GM19372 (cell line): ENCODE data around the gene IZUMO4.

Experiments used
- ATAC-seq: cut with Tn5 transposase; IDR thresholded peaks from one replicate; pipeline ENCODE4 v1.9.1; 2021; ENCODE audit warnings: mild to moderate bottlenecking, low read depth, moderate library complexity; ENCODE audit not compliant: unreplicated experiment

Gene IZUMO4

DNA sequence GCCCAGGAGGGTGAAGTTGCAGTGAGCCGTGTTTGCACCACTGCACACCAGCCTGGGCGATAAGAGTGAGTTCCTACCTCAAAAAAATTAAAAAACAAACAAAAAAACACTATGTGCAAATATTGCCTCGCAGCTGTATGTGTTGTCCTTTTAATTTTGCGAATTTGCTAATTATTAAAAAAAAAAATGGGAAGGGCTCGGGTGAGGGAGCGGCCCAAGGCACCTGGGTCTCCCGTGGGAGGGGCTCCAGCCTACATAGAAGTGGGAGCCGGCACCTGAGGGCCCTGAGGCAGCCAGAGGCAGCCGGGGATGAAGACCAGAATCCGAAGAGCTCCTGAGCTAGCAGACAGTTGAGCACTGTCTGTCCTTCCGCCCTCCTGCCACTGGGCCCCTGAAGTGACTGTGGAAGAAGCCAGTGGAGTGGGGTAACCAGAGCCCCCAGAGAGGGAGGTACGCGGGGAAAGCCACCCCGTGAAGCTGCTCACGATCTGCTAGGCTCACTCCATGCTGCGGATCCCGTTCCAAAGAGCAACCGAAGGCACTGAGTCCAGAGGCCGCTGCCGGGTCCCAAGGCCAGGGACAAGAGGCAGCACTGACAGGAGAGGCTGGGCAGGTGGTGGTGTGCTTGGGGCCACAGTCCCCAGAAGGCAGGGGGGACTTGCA is 6.5 kb downstream of the IZUMO4 start:
- ATAC-seq: no peak

DNA sequence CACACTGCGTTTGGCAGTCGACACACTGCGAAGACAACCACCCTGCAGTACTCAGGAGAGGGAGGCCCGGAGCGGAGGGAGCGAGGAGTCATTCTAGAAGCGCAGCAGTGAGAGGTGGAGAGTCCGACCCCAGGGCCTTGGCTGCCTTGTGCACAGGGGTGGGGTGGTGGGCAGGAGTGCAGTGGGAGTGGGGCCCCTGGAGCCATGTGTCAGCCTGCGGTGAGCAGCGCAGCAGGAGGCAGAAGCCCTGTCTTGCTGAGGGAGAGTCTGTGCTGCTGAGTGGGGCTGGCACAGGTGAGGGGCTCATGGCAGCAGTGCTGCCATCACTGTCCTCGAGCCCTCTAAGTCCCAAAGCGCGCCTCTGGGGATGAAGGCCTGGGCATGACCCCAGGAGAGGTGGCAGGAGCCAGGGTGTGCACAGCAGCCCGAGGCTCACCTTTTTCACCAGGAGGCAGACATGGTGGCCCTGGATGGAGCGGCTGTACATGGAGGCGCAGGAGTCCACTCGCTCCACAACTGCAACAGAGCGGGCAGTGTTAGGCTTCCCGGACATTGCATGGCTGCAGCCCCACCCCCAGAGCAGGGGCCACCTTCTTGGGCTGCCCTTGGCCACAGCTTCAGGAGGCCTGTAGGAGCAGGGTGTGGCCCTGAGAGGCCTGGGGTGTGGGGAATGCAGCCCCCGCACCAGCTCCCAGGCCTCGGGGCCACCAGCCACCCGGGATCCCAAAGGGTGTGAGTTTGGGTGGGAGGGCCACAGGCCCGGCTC is 11.7 kb downstream of the IZUMO4 start:
- no peak for ATAC-seq

DNA sequence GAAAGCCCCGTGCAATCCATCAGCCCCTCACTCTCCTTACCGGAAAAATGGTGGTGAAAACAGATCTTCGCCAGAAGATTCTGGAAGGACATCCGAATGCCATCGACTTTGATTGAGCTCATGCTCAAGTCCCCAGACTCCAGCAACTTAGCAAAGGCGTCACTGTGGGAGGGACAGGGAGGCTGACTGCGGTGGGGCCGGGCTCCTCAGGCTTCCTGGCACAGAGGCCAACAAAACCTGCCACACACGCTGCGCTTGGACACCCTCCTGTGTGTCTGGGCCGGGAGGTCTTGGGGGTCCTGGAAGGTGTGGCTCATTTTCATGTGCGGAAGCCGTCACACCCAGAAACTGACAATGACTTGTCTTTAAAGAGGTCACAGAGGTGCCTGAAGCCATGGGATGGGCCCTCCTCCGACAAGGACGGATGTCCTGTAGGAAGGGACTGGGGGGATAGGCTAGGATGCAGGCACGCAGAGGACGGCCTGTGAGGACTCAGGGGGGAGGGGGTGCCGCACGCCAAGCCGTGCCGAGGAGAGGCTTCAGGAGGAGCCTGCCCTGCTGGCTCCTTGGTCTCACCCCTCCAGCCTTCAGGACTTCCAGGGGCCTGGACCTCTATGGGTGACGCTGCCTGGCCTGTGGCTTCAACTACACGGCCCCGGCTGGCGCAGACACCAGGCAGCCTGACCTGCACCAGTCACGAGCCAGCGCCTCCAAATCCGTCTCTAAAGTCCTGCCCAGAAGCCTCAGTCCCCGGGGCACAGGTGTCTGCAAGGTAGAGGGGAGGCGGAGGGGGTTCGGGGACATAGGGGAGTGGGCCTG is 12.5 kb downstream of the IZUMO4 start:
- no peak for ATAC-seq

DNA sequence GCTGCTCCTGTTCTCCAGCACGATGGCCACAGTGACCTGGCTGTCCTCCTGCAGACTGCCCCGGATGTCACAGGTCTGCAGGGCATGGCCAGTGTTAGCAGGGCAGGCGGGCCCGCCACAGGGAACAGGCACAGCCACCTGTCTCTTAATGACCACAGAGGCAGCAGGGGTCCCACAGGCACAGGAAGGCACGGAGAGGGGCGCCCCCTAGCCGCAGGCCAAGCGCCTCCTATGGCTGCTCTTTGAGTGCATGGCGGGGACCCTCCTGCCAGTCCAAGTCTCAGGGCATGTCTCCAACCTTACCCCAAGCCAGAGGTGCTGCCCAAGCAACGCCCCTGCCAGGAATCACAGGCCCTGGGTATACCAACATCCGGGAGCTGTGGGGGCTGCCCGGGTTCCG is 14.1 kb downstream of the IZUMO4 start:
- ATAC-seq: no peak

DNA sequence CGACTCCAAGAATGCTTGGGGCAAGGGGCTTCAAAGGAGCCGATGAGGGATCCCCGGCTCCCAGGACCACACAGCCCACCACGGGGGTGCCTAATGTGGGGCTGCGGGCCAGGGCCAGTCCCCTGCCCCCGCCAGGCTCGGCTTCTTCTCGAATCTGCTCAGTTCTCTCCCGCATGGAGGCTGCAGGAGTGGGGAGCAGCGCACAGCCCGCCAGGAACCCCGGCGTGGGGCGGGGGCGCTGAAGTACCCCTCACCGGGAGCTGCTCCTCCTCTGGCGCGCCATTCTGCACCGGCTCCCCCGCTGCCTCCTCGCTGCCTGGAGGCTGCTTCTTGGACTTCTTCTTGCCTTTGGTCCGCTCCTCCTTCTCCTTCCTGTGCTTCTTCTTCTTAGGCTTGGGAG is 14.7 kb downstream of the IZUMO4 start:
- ATAC-seq: no peak

DNA sequence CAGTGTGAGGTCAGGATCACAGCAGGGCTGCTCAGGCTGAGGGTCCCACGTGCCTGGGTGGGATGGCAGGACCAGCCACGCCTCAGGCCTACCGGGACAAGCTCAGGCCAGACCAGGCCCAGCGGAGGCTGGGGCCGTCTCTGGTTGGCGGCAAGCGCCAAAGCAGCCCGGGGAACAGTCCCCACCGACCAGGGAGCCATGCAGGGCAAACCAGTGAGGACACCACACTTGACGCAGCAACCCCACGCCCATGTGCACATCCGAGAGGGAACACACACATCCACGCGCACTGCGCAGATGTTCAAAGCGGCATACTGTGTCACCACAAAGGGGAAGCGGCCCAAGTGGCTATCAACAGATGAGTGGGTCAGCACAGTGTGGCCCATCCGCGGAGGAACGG is 15.2 kb downstream of the IZUMO4 start:
- no peak for ATAC-seq

DNA sequence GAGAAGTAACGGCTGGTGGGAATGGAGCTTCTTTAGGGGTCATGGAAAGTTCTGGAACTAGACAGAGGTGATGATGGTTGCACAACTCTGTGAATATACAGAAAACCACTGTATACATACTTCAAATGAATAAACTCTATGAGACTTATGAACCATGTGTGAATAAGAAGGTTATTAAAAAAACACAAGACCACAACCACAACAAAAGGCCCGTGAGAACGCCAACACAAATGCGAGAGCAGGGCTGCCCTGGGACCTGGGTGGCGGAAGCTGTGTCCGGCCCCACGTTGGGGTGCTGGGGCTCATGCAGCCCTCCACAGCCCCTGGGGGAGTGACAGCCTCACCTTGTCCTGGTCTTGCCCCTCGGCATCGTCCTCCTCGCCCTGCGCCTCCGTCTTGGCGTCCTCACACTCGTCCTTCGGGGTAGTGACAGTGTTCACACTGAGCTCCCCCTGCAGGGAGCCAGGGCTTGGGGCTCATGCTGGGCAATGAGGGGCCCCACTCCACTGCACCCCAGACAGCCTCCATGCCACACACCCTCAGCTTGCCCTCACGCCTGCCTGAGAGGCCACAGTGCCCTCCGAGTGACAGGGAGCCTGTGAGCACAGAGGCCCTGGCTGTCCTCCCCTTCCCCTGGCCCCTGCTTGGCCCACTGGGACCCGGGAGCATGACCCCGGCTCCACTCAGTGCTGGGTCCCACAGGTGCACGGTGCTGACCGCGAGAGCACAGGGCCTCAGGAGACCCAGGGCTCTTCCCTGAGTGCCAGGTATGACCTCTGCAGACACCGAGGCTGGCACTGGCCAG is 16.0 kb downstream of the IZUMO4 start:
- no peak for ATAC-seq

DNA sequence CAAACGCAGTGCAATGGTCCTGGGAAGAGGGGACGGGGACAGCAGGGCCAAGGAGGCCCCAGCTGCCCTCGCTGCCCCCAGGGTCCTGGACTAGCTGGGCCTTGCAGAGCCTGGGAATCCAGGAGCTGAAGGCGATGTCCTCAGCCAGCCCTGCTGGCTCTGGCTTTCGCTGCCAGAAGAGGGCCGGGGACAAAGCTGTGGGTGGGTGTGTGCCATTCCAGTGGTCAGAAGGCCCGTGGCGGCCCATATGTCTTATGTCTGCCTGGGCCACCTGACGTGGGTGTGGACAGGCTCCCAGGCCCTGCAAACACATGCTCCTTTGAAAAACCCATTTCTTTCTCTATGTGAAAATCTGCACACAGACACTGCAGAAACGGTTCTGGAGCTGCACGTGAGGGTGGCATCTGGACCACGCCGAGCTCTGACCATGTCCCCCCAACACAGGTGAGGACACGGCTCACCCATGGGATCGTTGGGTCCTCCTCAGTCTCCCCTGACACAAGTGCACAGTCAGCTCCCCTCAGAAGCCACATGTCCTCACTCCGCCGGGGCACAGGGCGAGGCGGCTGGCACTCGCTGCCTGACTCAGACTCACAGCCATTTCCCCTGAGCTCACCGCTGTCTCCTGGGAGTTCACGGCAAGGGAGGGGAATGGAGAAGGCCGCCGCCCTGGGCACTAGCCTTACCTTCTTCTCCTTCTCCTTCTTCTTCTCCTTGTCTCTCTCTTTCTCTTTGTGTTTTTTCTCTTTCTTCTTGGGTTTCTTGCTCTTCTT is 16.9 kb downstream of the IZUMO4 start:
- ATAC-seq: no peak

DNA sequence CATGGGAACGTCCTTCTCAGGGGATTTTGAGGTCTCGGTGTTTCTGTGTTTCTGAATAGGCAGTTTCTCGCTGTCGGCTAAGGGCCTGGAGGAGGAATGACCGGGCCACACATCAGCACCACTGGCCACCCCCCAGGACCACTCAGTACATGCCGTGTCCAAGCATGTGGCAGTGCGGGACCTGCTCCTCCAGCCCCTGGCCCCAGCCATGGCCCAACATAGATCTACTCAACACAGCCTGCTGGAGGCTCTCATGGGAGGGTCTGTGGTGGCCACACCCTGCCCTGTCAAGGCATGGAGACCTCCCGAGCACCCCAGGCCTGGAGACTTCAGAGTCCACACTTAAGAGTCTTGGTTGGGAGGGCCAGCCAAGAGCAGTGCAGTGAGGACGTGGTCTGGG is 17.5 kb downstream of the IZUMO4 start:
- no peak for ATAC-seq

DNA sequence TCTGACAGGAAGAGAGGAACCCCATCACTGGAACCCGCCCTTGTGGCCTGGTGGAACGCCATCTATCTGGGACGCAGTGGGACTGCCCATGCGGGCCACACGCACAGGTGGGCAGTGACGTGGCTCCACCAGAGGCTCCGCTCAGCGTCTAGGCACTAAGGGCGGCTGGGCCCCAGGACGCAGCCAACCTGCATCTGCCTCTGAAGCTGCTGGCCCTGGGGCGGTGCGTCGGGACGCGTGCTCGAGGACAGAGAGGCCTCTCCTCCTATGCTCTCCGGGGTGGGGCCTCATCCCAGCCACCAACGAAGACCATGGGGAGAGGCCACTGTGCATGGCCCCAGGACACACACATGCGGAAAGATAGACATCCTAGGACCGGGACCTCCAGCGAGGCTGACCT is 18.1 kb downstream of the IZUMO4 start:
- ATAC-seq: no peak

DNA sequence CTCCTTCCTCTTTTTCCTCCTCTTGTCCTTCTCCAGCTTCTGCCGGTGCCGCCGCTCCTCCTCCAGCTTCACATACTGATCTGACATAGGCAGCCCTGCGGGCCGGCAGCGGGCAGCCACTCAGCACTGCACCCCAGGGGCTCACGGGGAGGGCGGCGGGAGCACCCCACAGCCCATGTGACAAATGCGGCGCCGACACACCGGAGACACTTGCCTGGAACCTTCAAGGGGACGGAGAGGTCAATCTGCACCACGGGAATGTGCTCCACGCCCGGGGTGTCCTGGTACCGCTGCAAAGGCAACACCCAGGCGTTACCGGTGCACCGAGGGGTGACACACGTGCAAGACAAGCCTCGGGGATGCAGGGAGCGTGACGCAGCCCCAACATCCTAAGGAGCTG is 18.6 kb downstream of the IZUMO4 start:
- ATAC-seq: no peak

DNA sequence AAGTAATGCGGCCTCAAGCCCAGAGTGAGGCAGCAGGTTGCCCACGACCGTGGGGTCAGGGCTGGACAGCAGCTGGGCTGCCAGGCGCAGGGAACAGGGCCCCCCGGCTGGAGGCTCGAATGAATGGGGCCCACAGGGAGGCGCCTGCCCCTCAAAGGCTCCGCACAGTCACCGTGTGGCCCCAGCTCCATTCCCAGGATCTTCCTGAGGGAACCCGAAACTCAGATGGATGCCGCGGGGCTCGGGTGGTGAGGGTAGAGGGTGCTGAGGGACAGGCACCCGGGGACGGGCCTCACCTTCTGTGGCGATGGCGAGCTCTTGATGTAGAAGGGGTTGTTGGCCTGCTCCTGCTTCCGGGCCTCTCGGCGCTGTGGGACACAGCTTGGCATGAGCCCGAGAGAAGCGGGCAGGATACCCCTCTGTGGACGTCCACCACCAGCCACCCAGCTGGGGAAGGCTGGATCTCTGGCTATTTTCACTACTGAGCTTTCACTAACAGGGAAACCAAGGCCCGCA is 19.3 kb downstream of the IZUMO4 start:
- ATAC-seq: no peak

DNA sequence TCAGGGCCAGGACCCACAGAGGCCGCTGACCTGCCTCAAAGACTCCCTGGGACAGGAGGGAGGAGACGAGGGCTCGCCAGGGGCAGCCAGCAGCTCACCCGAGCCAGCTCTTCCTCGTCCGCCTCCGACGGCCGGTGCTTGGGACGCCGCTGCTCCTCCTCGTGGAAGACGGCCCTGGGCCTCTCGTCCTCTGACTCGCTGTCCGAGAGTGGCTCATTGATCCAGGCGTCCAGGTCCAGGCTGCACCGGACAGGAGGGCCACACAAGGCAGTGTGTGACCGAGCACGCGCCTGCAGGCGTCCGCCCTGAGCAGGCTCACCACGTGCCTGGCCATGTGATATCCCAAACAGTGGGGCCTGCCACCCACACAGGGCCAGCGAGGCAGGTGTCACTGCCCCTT is 19.8 kb downstream of the IZUMO4 start:
- ATAC-seq: no peak

DNA sequence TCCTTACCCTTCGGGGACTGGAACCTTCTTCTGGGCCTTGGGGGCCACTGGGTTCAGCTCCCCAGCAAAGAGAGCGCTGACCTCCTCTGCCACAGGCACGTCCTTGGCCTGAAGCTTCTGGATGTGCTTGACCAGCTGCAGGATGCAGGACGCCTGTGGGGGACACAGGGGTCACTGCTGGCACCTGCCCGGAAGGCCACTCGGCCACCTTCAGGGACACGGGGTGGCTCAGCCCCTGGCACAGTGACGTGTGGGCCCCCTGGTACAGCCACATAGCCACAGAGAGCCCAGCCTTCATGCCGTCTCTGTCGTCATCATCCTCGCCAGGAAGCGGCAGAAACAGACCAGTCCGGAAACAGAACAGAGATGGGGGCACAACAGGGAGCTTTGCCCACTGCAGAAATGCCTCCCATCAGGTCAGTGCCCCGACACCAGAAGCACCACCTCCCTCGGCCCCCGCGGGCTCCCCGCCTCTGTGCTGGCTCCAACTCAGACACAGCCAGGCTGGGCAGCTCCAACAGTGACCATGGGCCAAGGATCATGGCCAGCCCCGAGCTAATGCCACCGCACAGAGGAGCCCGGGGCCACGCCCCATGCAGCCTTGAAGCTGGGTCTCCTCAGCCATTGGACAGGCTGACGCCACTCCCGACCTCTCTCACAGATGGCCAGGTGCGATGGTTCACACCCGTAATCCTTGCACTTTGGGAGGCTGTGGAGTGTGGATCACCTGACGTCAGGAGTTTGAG is 20.7 kb downstream of the IZUMO4 start:
- no peak for ATAC-seq

DNA sequence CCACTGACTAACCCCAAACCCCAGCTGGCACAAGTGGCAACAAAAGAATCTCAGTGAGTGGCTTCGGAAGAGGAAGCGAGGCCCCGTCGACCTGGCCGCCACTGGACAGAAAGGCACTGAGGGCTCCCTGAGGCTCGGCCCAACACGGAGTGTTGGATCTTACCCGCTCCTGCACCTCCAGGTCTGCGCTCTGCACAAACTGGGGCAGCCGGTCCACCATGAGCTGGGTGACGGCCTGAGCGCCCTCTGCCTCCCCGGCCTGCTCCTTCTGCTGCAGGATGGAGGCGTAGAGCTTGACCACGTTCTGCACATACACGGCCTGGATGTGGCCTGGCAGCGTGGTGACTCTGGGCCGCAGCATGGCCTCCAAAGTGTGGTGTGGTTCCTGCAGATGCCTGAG is 21.7 kb downstream of the IZUMO4 start:
- ATAC-seq: no peak

DNA sequence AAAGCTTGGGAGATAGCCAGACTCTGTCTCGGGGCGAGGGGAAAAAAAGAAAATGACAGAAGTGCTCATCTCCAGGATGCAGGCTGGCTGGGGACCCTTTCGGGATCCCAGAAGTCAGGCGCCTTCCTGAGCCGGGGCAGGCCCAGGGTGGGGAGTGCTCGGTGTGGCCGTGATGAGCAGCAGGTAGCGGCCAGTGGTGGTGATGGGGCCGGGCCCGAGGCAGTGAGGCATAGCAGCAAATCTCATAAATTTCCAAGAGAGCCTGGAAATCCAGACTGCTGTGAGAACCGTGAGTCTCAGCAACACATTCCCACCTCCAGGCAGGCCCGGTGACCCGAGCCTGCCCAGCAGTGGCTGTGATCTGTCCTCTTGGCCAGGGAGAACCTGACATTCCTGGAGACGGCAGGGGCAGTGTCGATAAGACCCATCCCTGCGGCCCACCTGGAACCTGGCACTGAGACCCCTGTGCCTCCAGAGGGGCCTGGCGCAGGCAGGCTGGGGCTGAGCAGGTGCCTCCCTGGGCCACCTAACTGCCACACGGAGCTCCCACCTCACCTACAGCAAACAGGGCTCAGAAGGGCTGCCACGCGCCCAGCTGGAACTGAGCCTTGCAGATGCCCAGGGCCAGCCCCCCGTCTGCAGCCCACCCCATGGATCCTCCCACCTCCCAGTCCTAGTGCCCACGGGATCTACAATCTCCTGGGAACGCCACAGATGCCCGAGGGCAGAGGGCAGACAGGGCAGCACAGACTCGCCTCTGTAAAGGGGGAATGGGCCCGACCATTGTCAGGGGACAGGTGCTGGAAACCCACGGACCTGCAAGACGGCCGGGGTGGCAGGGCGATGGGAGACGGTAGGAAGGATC is 23.4 kb downstream of the IZUMO4 start:
- ATAC-seq: no peak

DNA sequence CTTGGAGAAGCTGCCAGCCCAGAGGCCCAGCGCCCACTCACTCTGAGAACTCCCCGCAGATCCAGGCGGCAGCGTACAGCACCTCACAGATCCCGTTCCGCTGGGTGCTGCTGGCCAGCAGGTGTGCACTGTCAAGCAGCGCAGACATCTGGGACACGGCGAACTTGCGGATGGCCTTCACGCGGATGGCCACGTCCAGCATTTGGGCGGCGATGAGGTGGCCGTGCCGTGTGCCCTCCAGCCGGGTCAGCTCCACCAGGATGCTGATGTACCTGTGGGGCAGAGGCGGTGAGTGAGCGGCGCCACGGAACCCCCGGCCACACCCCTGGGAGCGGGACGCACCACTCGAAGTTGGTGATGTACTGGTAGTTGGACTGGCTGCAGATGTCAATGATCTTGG is 24.1 kb downstream of the IZUMO4 start:
- ATAC-seq: no peak

DNA sequence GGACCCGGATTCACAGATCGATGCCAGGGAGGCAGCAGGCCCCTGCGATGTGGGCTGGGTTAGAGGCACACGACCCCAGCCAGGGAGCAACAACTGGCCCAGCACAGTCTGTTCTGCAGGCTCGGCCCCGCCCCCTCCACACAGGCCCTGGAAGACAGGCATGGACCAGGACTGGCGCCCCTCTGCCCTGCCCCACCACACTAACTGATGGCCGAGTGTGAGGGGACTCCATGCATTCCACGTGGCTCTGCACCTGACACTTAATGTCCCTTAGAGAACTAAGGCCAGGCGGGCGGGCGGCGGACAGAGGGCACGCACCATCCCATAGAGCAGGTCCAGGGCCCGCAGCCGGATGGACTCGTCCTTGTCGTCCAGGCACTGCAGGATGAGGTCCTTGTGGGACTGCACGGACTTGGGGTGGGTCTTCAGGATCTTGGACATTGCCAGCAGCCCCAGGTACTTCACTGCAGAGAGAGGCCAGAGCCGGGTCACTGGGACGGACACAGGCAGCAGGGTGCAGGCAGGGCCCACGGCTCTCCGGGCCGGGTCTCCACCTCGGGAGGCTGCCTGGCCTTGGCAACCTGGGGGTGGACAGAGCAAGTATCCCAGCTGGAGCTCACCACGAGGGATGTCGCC is 24.8 kb downstream of the IZUMO4 start:
- ATAC-seq: no peak
